Suprapubic skin (tissue), 4 donors: ENCODE measurements around the gene CTBP2.

Experiments
- CTCF ChIP-seq, 2 donors: fragments of 200-600 bp in 1 of 2; fragments of 450-650 bp in 1 of 2; sonication (generic) in 1 of 2; IDR thresholded peaks; one replicate each; pipeline ENCODE4 v1.5.1; 2016 to 2019; ENCODE audit warnings: antibody characterized with exemption in 2 of 2, mild to moderate bottlenecking in 1 of 2, moderate library complexity in 1 of 2
- POLR2A ChIP-seq, 2 donors: fragments of 450-650 bp; IDR thresholded peaks; one replicate each; pipeline ENCODE4 v1.6.1; 2017; ENCODE audit warnings: antibody characterized with exemption in 2 of 2, mild to moderate bottlenecking in 2 of 2, moderate library complexity in 2 of 2
- POLR2AphosphoS5 ChIP-seq, 3 donors: sonication (generic); formaldehyde crosslinking; IDR thresholded peaks; one replicate each; pipeline ENCODE4 v1.6.1; 2017; ENCODE audit warnings: antibody characterized with exemption in 3 of 3

- TF ChIP-seq POLR2AphosphoS5 (IDR thresholded peaks at IDR 0.05) (no peak), CTCF (IDR thresholded peaks at IDR 0.05) (no peak), POLR2A (IDR thresholded peaks at IDR 0.05) (no peak)
These were observed 64.6 kb downstream of the CTBP2 start for GRCh38 chr10:125095776-125096175.
